Neural progenitor cell (in vitro differentiated cells): ENCODE measurements around the gene MED17. TPM values are rescaled to one million over a fixed set of nuclear protein-coding genes. Genes with fewer than 3 reads are reported as not detected.

Experiments used
- DNase-seq: peaks from one replicate; pipeline ENCODE4 v3.0.0-alpha.2; 2016; ENCODE audit warnings: low spot score
- H2AFZ ChIP-seq: fragments of 200-600 bp; sonication (generic); replicated peaks from 2 replicates; pipeline ENCODE4 v1.6.1; 2016; ENCODE audit warnings: antibody characterized with exemption
- H3F3A ChIP-seq: fragments of 200-600 bp; sonication (generic); 2 replicates; pipeline ENCODE4 v1.6.1; 2016; ENCODE audit warnings: antibody characterized with exemption, low read depth
- H3K27ac ChIP-seq: fragments of 200-600 bp; sonication (generic); 2 replicates; pipeline ENCODE4 v1.5.1; 2016; ENCODE audit warnings: mild to moderate bottlenecking
- H3K27me3 ChIP-seq: fragments of 200-600 bp; sonication (generic); 2 replicates; pipeline ENCODE4 v1.6.1; 2016; ENCODE audit warnings: mild to moderate bottlenecking, moderate library complexity
- H3K36me3 ChIP-seq: fragments of 200-600 bp; sonication (generic); 2 replicates; pipeline ENCODE4 v1.5.1; 2016
- H3K4me1 ChIP-seq: fragments of 200-600 bp; sonication (generic); 2 replicates; pipeline ENCODE4 v1.6.1; 2016; ENCODE audit warnings: mixed run types
- H3K4me2 ChIP-seq: fragments of 200-600 bp; sonication (generic); 2 replicates; pipeline ENCODE4 v1.6.1; 2016
- H3K4me3 ChIP-seq: fragments of 200-600 bp; sonication (generic); 2 replicates; pipeline ENCODE4 v1.5.1; 2016
- H3K79me2 ChIP-seq: fragments of 200-600 bp; sonication (generic); 2 replicates; pipeline ENCODE4 v1.6.1; 2016; ENCODE audit warnings: low read depth
- H3K9ac ChIP-seq: fragments of 200-600 bp; sonication (generic); 2 replicates; pipeline ENCODE4 v1.6.1; 2016
- H3K9me3 ChIP-seq: fragments of 200-600 bp; sonication (generic); 2 replicates; pipeline ENCODE4 v1.5.1; 2016; ENCODE audit warnings: low read depth
- H4K20me1 ChIP-seq: fragments of 200-600 bp; sonication (generic); 2 replicates; pipeline ENCODE4 v1.6.1; 2016; ENCODE audit warnings: low read depth
- H3K27ac Mint-ChIP-seq: 3 replicates; pipeline ENCODE4 v1.8.0; 2021; ENCODE audit warnings: mixed read lengths
- H3K27me3 Mint-ChIP-seq: 2 replicates; pipeline ENCODE4 v1.8.0; 2022; ENCODE audit warnings: low read depth, mild to moderate bottlenecking, inconsistent platforms, moderate library complexity, mixed read lengths; ENCODE audit not compliant: insufficient read depth
- H3K36me3 Mint-ChIP-seq: 3 replicates; pipeline ENCODE4 v1.8.0; 2021; ENCODE audit warnings: mixed read lengths
- H3K4me1 Mint-ChIP-seq: 3 replicates; pipeline ENCODE4 v1.8.0; 2021; ENCODE audit warnings: mixed read lengths
- H3K4me3 Mint-ChIP-seq: 3 replicates; pipeline ENCODE4 v1.8.0; 2021; ENCODE audit warnings: mild to moderate bottlenecking, moderate library complexity, mixed read lengths
- H3K9me3 Mint-ChIP-seq: 3 replicates; pipeline ENCODE4 v1.8.0; 2020; ENCODE audit warnings: mixed read lengths
- CTCF ChIP-seq: fragments of 200-600 bp; sonication (generic); IDR thresholded peaks from 2 replicates; pipeline ENCODE4 v1.5.1; 2017; ENCODE audit warnings: antibody characterized with exemption, mild to moderate bottlenecking
- EZH2 ChIP-seq: fragments of 200-600 bp; sonication (generic); IDR thresholded peaks from 2 replicates; pipeline ENCODE4 v1.6.1; 2017; ENCODE audit warnings: antibody characterized with exemption, mild to moderate bottlenecking, moderate library complexity
- EZH2phosphoT487 ChIP-seq: fragments of 200-600 bp; sonication (generic); IDR thresholded peaks from 2 replicates; pipeline ENCODE4 v1.6.1; 2017; ENCODE audit warnings: antibody characterized with exemption
- total RNA-seq: library from RNA; depleted of rRNA; stranded (reverse); fragments of >200 nt; gene quantifications from 2 replicates; pipeline ENCODE4 v1.2.3, GENCODE V29; 2015; ENCODE audit warnings: low replicate concordance

Gene MED17
- total RNA-seq, 1 donor from 2014 or later: 76.4 TPM

- no peaks in the 10 kb centered on the region for H3K9me3 ChIP-seq
- H4K20me1 ChIP-seq: no peaks in the 10 kb centered on the region
- no peak for DNase-seq
- Mint-ChIP-seq H3K27ac (no peak overlapping the region), H3K36me3 (peaks cover 7% of the 10 kb centered on the region), H3K27me3 (peaks cover 3% of the 10 kb centered on the region), H3K9me3 (no peaks in the 10 kb centered on the region), H3K4me3 (no peak overlapping the region), H3K4me1 (no peaks in the 10 kb centered on the region)
- H3K9ac ChIP-seq: no peak overlapping the region
- no peaks in the 10 kb centered on the region for H3F3A ChIP-seq
- no peaks in the 10 kb centered on the region for H3K36me3 ChIP-seq
- no peak overlapping the region for H3K4me2 ChIP-seq
- H3K27me3 ChIP-seq: no peaks in the 10 kb centered on the region
- no peak overlapping the region for H3K4me3 ChIP-seq
- TF ChIP-seq EZH2: no peak
- TF ChIP-seq EZH2phosphoT487: no peak
- TF ChIP-seq CTCF: no peak
- no peaks in the 10 kb centered on the region for H3K79me2 ChIP-seq
- H3K27ac ChIP-seq: no peak overlapping the region
- no peaks in the 10 kb centered on the region for H3K4me1 ChIP-seq
- H2AFZ ChIP-seq: no peak overlapping the region
Measured at GRCh38 chr11:93770160-93770559, 13.9 kb upstream of the MED17 start.

DNA sequence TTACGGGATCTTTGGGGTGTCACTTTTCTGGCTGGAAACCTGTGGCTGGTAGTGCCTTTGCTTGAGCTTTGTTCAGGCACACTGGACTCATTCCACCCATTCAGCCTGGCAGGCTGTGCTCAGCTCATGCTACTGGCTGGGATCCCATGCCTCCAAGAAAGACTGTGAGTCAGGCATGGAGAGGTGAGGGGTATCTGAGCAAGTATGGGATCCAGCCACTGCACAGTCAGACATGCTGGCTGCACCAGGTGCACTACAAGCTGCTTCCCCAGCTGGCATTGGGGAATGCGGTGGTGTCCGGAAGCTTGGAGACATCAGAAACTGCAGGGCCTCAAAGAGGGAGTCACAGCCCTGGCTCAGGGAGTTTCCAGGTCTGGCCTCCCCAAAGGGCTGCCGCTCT is 12.0 kb upstream of the MED17 start:
- H3K79me2 ChIP-seq: no peaks in the 10 kb centered on the region
- no peak for DNase-seq
- Mint-ChIP-seq H3K27me3 (peaks cover 3% of the 10 kb centered on the region), H3K36me3 (peaks cover 7% of the 10 kb centered on the region), H3K4me1 (no peaks in the 10 kb centered on the region), H3K27ac (no peak overlapping the region), H3K9me3 (peaks cover 2% of the 10 kb centered on the region), H3K4me3 (no peak overlapping the region)
- no peak for TF ChIP-seq CTCF
- no peak for TF ChIP-seq EZH2phosphoT487
- no peak for TF ChIP-seq EZH2
- H3K9ac ChIP-seq: no peak overlapping the region
- no peaks in the 10 kb centered on the region for H3K36me3 ChIP-seq
- H3K27ac ChIP-seq: no peak overlapping the region
- no peak overlapping the region for H3K4me2 ChIP-seq
- H2AFZ ChIP-seq: no peak overlapping the region
- H3F3A ChIP-seq: no peaks in the 10 kb centered on the region
- H3K4me1 ChIP-seq: no peaks in the 10 kb centered on the region
- no peaks in the 10 kb centered on the region for H4K20me1 ChIP-seq
- H3K9me3 ChIP-seq: no peaks in the 10 kb centered on the region
- no peaks in the 10 kb centered on the region for H3K27me3 ChIP-seq
- no peak overlapping the region for H3K4me3 ChIP-seq

- H3K36me3 ChIP-seq: no peaks in the 10 kb centered on the region
- Mint-ChIP-seq H3K27ac (no peak overlapping the region), H3K36me3 (peaks cover 8% of the 10 kb centered on the region), H3K4me1 (no peaks in the 10 kb centered on the region), H3K4me3 (no peak overlapping the region), H3K9me3 (peaks cover 2% of the 10 kb centered on the region), H3K27me3 (peaks cover 4% of the 10 kb centered on the region)
- no peak overlapping the region for H3K9ac ChIP-seq
- no peaks in the 10 kb centered on the region for H3K9me3 ChIP-seq
- TF ChIP-seq CTCF (no peak), EZH2 (no peak), EZH2phosphoT487 (no peak)
- H3K4me3 ChIP-seq: no peak overlapping the region
- no peak overlapping the region for H2AFZ ChIP-seq
- H3K27me3 ChIP-seq: no peaks in the 10 kb centered on the region
- H3K4me1 ChIP-seq: no peaks in the 10 kb centered on the region
- no peak overlapping the region for H3K27ac ChIP-seq
- H4K20me1 ChIP-seq: no peaks in the 10 kb centered on the region
- no peaks in the 10 kb centered on the region for H3K79me2 ChIP-seq
- no peaks in the 10 kb centered on the region for H3F3A ChIP-seq
- no peak overlapping the region for H3K4me2 ChIP-seq
- DNase-seq: peak; percentile 51
Measured at GRCh38 chr11:93773045-93773477, 11.0 kb upstream of the MED17 start.
